Measurements from ENCODE around the gene SLC9A4.

SLC9A4 gene
- 0 to 0.13 (median 0) reads per million in 18 experiments for total RNA-seq

GRCh38 chr2:102473020-102473419, at the start of gene SLC9A4:
SLC9A4 (plus strand) TSS chr2:102473226; CDS start chr2:102473760, 534 bp downstream.
- peak; percentile 25 to 43 for DNase-seq

- no peak for DNase-seq
Observed at GRCh38 chr2:102423368-102423767, 49.7 kb upstream of the SLC9A4 start.

GRCh38 chr2:102424754-102425153, 48.3 kb upstream of the SLC9A4 start:
- no peak for DNase-seq

- no peak for DNase-seq
Observed at GRCh38 chr2:102425441-102426132, 47.4 kb upstream of the SLC9A4 start.

- DNase-seq: no peak
Observed at GRCh38 chr2:102427249-102427648, 45.8 kb upstream of the SLC9A4 start.

GRCh38 chr2:102428573-102428972, 44.5 kb upstream of the SLC9A4 start:
- DNase-seq: no peak

- DNase-seq: no peak
Observed at GRCh38 chr2:102432386-102432785, 40.6 kb upstream of the SLC9A4 start.

- DNase-seq: no peak
Observed at GRCh38 chr2:102433973-102434654, 38.9 kb upstream of the SLC9A4 start.

GRCh38 chr2:102434655-102435381, 38.2 kb upstream of the SLC9A4 start:
- DNase-seq: no peak

GRCh38 chr2:102435741-102436140, 37.3 kb upstream of the SLC9A4 start:
- DNase-seq: peak in 1 of 2 donors; percentile 20

- DNase-seq: peak in 1 of 2 donors; percentile 19
Observed at GRCh38 chr2:102436323-102436722, 36.7 kb upstream of the SLC9A4 start.

GRCh38 chr2:102437122-102437521, 35.9 kb upstream of the SLC9A4 start:
- no peak for DNase-seq

GRCh38 chr2:102438111-102438510, 34.9 kb upstream of the SLC9A4 start:
- DNase-seq: no peak

GRCh38 chr2:102438578-102438977, 34.4 kb upstream of the SLC9A4 start:
- DNase-seq: peak in 1 of 2 donors; percentile 16

- no peak for DNase-seq
Observed at GRCh38 chr2:102439065-102439695, 33.8 kb upstream of the SLC9A4 start.

GRCh38 chr2:102442967-102443828, 29.8 kb upstream of the SLC9A4 start:
- peak; percentile 56 to 61 for DNase-seq

GRCh38 chr2:102444233-102444632, 28.8 kb upstream of the SLC9A4 start:
- DNase-seq: no peak

GRCh38 chr2:102446936-102447335, 26.1 kb upstream of the SLC9A4 start:
- no peak for DNase-seq

GRCh38 chr2:102449370-102449974, 23.6 kb upstream of the SLC9A4 start:
- DNase-seq: peak; percentile 59 to 70

- DNase-seq: no peak
Observed at GRCh38 chr2:102451968-102452367, 21.1 kb upstream of the SLC9A4 start.

GRCh38 chr2:102453501-102453900, 19.5 kb upstream of the SLC9A4 start:
- DNase-seq: no peak
